Measurements from ENCODE around the gene FBXW5.

Gene FBXW5

GRCh38 chr9:136972335-136972734 is 27.8 kb upstream of the FBXW5 start:
- TF ChIP-seq POLR2AphosphoS5 (IDR thresholded peaks at IDR 0.05; ENCODE audit: low read depth, low read length) (no peak), FOXP2 (optimal IDR thresholded peaks at IDR 0.05; ENCODE audit: borderline replicate concordance, extremely low read depth, extremely low read length, insufficient read depth) (no peak), TAF1 (IDR thresholded peaks at IDR 0.05; ENCODE audit: borderline replicate concordance, insufficient read depth, low read length) (no peak), SIN3A (IDR thresholded peaks at IDR 0.05; ENCODE audit: borderline replicate concordance, insufficient read depth, low read length) (no peak), REST (IDR thresholded peaks at IDR 0.05; ENCODE audit: insufficient read depth in 1 of 2, low read depth in 2 of 2, low read length in 2 of 2) (no peak)

DNA sequence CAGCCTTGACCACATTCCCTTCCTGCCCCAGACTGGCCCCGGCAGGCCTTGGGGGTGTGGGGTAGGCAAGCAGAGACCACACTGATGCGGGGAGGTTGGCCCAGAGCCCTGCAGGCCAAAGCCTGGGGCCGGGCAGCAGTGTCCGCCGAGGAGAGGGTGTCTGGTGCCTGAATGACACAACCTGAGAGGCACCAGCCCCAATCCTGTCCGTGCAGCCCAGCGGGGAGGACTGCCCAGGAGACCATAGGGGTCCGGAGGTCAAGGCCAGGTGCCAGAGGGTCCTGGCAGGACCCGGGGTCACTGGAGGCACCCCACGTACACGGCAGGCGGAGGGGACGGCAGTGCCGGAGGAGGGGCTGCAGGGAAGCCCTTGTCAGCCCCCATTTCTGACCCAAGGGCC is 27.2 kb upstream of the FBXW5 start:
- TF ChIP-seq SIN3A (IDR thresholded peaks at IDR 0.05; ENCODE audit: borderline replicate concordance, insufficient read depth, low read length) (no peak), FOXP2 (optimal IDR thresholded peaks at IDR 0.05; ENCODE audit: borderline replicate concordance, extremely low read depth, extremely low read length, insufficient read depth) (no peak), REST (IDR thresholded peaks at IDR 0.05; ENCODE audit: insufficient read depth in 1 of 2, low read depth in 2 of 2, low read length in 2 of 2) (no peak), POLR2AphosphoS5 (IDR thresholded peaks at IDR 0.05; ENCODE audit: low read depth, low read length) (no peak), TAF1 (IDR thresholded peaks at IDR 0.05; ENCODE audit: borderline replicate concordance, insufficient read depth, low read length) (no peak)

GRCh38 chr9:136970361-136970760 is 25.8 kb upstream of the FBXW5 start:
- no peak for TF ChIP-seq TAF1 (IDR thresholded peaks at IDR 0.05; ENCODE audit: borderline replicate concordance, insufficient read depth, low read length)
- no peak for TF ChIP-seq POLR2AphosphoS5 (IDR thresholded peaks at IDR 0.05; ENCODE audit: low read depth, low read length)
- no peak for TF ChIP-seq FOXP2 (optimal IDR thresholded peaks at IDR 0.05; ENCODE audit: borderline replicate concordance, extremely low read depth, extremely low read length, insufficient read depth)
- TF ChIP-seq SIN3A (IDR thresholded peaks at IDR 0.05; ENCODE audit: borderline replicate concordance, insufficient read depth, low read length) = no peak
- no peak for TF ChIP-seq REST (IDR thresholded peaks at IDR 0.05; ENCODE audit: insufficient read depth in 1 of 2, low read depth in 2 of 2, low read length in 2 of 2)

DNA sequence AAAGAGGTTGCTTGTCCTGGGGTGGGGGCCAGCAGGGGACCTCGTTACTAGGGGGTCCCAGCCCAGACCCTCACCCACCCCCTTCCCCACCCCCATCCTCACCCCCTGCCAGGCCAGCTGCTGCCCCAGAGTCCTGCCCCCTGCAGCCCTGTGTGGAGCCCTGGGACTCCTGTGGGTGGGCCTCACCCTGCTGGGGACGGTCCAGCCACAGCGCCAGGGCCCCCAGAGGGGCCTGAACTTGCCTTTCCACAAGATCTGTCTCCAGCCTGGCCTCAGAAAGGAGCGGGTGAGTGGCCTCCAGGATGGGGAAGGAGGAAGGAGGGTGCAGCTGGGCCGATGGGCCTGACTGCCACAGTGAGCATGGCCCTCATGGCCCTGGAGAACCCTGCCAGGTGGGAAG is 25.2 kb upstream of the FBXW5 start:
- TF ChIP-seq POLR2AphosphoS5 (IDR thresholded peaks at IDR 0.05; ENCODE audit: low read depth, low read length) (no peak), TAF1 (IDR thresholded peaks at IDR 0.05; ENCODE audit: borderline replicate concordance, insufficient read depth, low read length) (no peak), REST (IDR thresholded peaks at IDR 0.05; ENCODE audit: insufficient read depth in 1 of 2, low read depth in 2 of 2, low read length in 2 of 2) (no peak), FOXP2 (optimal IDR thresholded peaks at IDR 0.05; ENCODE audit: borderline replicate concordance, extremely low read depth, extremely low read length, insufficient read depth) (no peak), SIN3A (IDR thresholded peaks at IDR 0.05; ENCODE audit: borderline replicate concordance, insufficient read depth, low read length) (no peak)

- TF ChIP-seq POLR2AphosphoS5 (IDR thresholded peaks at IDR 0.05; ENCODE audit: low read depth, low read length) (no peak), FOXP2 (optimal IDR thresholded peaks at IDR 0.05; ENCODE audit: borderline replicate concordance, extremely low read depth, extremely low read length, insufficient read depth) (no peak), TAF1 (IDR thresholded peaks at IDR 0.05; ENCODE audit: borderline replicate concordance, insufficient read depth, low read length) (no peak), SIN3A (IDR thresholded peaks at IDR 0.05; ENCODE audit: borderline replicate concordance, insufficient read depth, low read length) (no peak), REST (IDR thresholded peaks at IDR 0.05; ENCODE audit: insufficient read depth in 1 of 2, low read depth in 2 of 2, low read length in 2 of 2) (no peak)
Observed at GRCh38 chr9:136969150-136969549, 24.6 kb upstream of the FBXW5 start.
